Vagina (tissue), 2 donors: ENCODE results near the gene ADCY1.

Experiments
- CTCF ChIP-seq, 3 experiments: fragments of 450-650 bp in 2 of 3; fragments of 200-600 bp in 1 of 3; sonication (generic) in 1 of 3; IDR thresholded peaks; one replicate each; pipeline ENCODE4 v1.5.1; 2017 to 2019; ENCODE audit warnings: antibody characterized with exemption in 3 of 3, mild to moderate bottlenecking in 2 of 3, moderate library complexity in 2 of 3
- POLR2A ChIP-seq, 2 donors: fragments of 450-650 bp; IDR thresholded peaks; one replicate each; pipeline ENCODE4 v1.6.1; 2017; ENCODE audit warnings: antibody characterized with exemption in 2 of 2, mild to moderate bottlenecking in 2 of 2, moderate library complexity in 2 of 2
- POLR2AphosphoS5 ChIP-seq, 2 donors: sonication (generic); formaldehyde crosslinking; IDR thresholded peaks; one replicate each; pipeline ENCODE4 v1.9.0; 2017; ENCODE audit warnings: antibody characterized with exemption in 2 of 2, mild to moderate bottlenecking in 2 of 2, low read depth in 1 of 2; ENCODE audit not compliant: insufficient read depth in 1 of 2

DNA sequence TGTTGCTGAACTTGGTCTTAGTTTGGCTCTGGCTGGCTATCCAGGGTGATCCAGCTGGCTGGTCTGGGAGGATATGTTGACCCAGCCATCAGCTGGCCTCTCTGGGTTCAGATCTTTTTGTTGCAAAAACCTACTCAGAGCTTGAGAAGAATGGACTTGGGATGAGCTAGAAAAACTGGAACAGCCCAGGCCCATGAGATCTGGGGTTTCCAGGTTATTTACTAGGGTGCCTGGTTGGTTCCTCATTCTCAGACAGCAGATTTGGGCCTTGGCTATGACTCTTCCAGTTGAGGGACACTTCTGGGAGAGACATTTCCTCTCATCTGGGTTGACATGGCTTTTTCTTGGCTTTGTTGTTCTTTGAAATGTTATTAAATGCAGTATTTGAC lies 116.6 kb downstream of the ADCY1 start:
- TF ChIP-seq CTCF (IDR thresholded peaks at IDR 0.05) (no peak), POLR2A (IDR thresholded peaks at IDR 0.05) (no peak), POLR2AphosphoS5 (IDR thresholded peaks at IDR 0.05; ENCODE audit: insufficient read depth in 1 of 2, low read depth in 1 of 2) (no peak)
